ENCODE data around the gene ABCA8.

The ABCA8 gene

DNA sequence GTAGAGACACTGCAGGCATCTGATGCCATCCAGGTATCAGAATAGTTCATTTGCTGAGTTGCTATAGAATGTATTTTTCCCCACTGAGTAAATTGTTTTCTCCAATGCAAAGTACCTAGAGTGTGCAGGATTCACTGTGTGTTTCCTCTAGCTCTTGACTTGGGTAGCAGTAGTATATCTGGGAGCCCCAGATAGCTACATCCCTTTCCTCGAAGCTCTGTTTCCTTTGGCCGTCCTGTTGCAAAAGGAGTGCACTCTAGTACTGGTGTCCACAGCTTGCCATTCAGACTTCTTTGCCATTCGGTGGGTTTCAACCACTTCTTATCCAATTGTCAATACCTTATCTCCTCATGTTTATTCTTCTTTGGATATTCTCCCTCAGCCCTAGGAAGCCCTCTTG, 12.8 kb downstream of the ABCA8 start:
- no peak for DNase-seq (ENCODE audit: low read depth in 2 of 2)

DNA sequence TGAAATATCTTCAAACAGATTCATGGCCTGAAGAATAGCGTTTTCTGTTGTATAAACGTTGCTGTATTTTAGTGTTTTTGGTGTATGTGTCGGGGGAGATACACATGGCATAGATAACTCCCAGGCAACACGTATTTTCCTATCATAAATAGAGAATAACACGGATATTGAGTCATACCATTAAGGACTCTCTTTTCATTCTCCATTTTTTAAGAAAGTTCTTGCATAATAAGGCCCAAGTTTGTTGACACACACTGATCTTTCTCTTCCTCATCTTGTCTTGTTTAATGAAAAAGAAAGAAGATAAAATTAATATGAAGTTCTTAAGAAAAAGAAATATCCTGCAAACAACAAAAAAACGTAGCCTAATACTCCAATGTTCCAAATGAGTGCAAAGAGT, 13.4 kb downstream of the ABCA8 start:
- DNase-seq (ENCODE audit: low read depth in 2 of 2) = no peak

DNA sequence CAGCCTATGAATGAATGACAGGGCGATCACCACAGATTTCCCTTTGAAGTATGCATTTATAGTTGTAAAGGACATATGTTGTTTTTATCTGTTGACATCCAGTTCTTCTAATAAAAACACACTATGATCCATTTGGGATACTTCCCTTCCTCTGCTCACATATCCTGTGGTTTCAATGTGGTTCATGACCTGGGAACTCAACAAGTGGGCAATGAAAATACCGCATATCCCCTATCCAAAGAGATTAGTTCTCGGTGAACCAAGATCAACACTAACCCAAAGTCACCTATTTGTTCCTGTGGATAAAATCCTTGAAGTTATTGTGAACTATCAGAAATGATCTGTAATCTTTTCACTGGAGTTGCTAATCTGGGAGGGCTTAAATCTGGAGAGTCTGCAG, 16.0 kb downstream of the ABCA8 start:
- no peak for DNase-seq (ENCODE audit: low read depth in 2 of 2)

DNA sequence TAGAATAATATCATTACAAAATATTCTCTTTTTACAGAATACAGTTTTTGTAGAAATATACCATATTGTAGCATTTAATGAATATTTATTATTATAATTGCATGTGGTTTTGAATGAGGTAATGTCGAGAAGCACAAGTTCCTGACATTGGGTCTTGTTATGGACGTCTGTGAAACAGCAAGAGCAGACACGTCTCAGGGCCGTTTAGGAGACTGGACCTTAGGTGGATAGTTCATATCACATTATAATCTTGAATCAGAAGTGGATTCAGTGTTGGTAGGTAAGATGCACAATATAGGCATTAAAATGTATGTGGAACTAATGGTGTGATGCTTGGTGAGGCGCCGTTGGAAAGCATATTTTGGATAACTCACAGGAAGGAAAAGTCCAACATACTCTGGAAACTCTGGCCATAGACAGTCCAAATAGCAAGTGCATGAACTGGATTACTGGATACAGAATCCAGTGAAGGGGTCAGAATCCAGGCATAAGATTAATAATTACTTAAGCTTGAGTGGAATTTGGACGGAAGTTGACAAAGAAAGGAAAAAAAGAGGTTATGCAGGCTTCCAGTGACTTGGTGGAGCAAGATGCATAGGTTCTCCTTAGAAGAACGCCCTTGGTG, 17.2 kb downstream of the ABCA8 start:
- DNase-seq (ENCODE audit: low read depth in 2 of 2) = no peak

DNA sequence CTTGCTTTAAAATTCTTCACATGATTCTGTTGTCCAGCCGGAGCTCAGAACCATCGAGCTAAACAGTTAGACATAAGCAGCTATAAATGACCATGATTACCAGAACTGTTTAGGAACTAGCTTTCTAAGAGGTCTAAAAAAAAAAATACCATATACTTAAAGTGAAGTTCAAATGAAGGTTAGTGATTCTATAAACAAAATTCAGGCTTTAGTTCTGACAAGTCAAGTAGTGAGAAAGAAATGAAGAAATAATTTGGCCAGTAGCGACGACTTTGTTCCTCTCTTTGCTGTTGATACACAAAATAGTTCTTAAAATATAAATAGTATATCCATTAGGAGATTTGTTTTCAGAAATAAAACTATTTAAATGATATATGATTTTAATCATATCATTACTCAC, 27.7 kb downstream of the ABCA8 start:
- DNase-seq (ENCODE audit: low read depth in 2 of 2) = no peak

DNA sequence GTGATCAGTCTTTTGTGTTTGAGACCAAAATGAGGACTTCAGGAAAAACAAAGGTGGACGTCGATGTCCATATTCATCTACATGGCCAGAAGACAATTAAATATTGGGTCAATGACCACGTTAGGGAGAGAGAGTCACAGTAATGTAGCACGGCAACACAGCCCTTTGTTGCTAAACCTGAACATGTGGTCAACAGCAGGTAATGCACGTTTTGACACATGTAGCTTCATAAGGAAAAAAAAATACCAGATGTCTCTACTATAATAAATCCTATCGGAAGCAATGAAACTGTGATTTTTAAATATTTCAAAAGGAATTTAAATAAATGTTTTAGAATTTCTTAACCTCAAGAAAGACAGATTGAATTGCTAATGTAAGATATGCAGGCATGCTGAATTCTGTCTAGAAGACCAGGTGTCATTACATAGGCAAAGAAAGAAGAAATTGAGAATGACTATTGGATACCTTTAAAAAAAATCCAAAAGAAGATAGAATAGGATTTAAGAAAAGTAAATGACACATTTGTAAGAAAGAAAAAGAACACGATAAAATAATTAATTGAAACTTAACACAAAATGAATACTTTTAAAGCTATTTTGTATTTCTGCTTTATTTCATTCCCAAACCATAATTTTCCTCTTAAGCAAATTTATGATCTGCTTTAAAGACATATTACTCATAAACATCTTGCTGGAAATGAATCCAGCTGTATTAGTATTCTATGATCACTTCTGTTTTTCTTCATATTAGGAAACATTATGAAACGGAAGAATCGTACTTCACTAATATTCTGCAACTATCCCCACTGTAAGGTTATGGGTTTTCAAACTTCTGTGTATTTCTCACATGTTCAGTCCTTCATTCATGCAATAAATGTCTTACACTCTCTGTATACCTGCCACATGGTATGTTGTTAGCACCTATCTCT, 30.1 kb downstream of the ABCA8 start:
- DNase-seq (ENCODE audit: low read depth in 2 of 2) = no peak

DNA sequence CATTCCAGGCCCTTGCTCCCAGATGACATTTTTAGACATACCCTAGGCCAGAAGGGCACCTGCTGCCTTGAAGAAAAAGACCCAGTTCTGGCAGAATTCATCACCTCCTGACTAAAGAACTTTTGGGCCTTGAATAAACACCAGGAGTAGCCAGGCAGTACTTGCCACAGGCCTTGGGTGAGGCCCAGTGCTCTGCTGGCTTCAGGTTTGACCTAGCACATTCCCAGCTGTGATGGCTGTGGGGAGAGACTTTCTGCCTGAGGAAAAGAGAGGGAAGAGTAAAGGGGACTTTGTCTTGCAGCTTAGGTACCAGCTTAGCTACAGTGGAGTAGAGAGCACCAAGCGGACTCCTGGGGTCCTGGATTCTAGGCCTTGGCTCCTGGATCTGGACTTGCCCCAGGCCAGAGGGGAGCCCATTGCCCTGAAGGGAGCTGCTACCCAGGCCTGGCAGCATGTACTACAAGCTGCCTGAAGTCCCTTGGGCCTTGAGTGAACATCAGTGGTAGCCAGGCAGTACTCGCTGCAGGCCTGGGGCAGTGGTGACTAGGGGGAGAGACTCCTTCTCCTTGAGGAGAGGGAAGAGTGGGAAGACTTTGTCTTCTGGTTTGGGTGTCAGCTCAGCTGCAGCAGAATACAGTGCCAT, 44.3 kb downstream of the ABCA8 start:
- no peak for DNase-seq (ENCODE audit: low read depth in 2 of 2)

DNA sequence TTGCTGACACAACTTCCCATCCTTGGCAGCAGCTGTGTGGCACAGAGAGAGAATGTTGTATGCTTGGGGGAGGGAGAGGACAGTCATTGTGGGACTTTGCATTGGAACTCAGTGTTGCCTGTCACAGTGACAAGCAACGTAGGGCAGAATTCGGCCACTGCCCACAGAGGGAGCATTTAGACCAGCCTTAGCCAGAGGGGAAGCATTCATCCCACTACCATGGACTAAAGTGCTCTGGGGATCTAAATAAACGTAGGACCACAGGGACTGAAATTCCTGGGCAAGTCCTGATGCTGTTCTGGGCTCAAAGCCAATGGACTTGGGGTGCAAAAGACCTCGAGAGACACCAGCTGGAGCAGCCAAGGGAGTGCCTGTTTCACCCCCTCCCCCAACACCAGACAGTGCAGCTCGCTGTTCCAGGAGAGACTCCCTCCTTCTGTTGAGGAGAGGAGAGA, 44.9 kb downstream of the ABCA8 start:
- no peak for DNase-seq (ENCODE audit: low read depth in 2 of 2)

DNA sequence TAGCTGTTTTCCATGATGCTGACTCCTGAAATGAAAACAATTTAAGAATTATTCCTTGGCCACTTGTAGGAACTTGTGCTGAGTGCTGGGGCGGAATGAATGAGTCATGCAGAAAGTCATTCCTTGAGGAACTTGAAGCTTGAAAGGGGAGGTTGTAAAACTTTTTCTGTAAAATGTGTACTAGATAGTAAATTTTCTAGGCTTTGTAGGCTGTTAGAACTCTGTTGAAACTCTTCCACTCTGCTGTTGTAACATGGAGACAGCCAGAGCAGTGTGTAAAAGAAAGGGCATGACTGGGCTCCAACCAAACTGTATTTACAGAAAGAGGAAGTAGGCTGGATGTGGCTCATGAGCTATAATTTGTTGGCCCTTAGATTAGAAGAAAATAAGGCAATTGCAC, 46.1 kb downstream of the ABCA8 start:
- no peak for DNase-seq (ENCODE audit: low read depth in 2 of 2)

DNA sequence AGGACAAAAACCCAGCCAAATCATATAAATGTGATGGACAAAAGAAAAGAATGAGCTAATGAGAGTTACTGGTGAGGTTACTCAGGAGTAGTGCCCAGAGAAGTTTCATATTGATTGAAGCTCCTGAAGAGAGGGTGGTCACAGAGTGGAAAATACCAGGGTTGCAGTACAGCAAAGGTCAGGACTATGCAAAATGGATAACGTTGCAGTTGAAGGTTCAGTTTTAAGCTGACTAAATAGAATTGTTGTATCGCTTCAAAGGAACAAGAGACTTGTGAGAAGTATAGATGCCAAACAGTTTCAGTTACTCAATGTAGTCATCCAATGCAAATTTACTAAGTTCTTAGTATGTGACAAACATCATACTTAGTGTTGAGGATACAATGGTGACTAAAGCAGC, 47.1 kb downstream of the ABCA8 start:
- DNase-seq (ENCODE audit: low read depth in 2 of 2) = no peak

DNA sequence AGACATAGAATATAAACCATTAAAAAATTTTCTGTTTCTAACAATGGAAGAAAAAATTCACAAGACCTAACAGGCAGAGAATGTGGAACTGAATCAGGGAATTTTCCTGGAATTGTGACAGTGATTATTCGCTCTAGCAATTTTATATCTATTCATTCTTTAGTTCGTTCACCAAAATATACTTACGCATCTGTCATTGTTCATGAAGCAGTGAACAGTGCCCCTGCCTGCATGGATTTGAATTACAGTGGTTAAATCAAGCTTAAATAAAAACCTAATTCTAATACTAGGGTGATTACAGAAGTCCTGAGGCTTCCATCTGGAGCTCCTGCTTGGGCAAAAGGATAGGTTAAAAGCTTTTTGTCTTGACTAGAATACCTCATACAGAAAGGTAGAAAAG, 48.6 kb downstream of the ABCA8 start:
- DNase-seq (ENCODE audit: low read depth in 2 of 2) = no peak

DNA sequence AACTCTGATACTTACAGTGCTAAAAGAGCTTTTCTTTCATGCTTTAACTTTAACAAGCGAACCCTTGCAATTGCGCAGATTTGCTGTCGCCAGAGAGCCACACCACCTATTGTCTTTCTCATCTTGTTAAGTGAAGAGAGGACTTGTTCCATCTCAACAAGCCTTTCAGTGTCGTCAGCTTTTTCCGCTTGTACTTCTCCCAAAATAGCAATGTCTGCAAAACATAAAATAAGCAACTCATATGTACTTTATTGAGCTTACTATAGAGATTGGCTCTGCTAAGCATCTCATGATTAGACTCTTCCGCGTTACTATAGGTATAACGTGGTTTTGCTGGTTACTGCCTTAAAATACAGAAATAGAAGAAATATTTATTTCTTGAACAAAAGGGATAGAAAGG, 51.9 kb downstream of the ABCA8 start:
- DNase-seq (ENCODE audit: low read depth in 2 of 2) = no peak

DNA sequence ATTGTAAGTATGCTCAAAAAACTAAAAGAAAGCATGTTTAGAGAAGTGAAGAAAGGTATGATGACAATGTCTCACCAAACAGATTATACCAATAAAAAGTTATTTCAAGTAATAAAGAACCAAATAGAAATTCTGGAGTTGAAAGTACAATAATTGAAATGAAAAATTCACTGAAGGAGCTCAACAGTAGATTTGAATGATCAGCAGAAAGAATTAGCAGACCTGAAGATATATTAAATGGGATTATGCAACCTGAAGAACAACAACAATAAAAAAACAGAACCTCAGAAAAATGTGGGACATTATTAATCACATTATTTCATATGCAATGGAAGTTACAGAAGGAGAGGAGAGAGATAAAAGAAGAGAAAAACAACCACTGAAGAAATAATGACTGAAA, 57.6 kb downstream of the ABCA8 start:
- no peak for DNase-seq (ENCODE audit: low read depth in 2 of 2)

DNA sequence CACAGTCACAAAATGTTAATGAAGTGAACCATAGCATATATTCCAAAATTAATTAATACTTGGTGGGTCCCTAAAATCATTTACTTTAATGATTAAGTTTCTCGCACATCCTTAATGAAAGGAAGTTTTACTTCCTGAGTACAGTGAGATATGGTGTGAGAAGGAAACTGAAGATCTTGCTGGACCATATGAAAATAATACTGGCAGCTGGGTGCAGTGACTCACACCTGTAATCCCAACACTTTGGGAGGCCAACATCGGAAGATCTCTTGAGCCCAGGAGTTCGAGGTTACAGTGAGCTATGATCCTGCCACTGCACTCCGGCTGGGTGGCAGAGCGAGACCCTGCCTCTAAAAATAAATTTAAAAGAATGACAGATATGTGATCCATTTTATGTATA, 62.5 kb downstream of the ABCA8 start:
- no peak for DNase-seq (ENCODE audit: low read depth in 2 of 2)

DNA sequence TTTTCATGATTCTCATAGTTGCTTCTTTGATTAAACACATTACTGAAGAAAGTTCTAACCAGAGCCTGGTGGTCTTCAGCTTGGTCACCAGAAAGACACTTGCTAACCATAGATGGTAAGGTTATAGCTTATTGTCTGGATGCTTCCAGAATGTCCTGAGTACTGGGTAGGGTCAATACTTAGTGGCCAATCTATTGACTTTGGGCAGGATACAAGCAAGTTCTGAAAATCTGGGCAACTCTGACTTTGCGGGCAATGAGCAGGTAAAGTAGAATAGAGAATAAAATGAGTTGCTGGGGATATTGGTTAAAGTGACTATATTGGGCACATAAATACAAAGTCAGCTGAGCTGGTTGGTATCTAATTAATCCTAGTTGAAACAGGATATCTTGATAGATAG, 63.0 kb downstream of the ABCA8 start:
- DNase-seq (ENCODE audit: low read depth in 2 of 2) = no peak

DNA sequence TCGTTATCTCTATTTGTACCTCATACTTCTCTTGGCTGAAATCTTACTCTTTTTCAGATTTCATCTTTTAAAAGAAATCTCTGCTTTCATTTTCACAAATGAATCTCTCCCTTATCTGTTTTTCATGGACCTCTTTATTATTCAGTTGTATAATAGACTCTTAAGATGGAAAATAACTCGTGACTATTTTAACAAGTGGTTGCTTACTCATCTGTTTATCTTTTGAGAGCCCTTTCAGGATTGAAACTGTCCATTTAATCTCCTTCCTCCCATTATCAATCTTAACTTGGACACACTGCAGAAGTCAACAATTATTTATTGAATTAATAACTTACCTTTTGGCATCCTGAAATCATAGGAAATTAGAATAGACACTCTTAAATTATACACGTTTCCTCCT, 68.8 kb downstream of the ABCA8 start:
- no peak for DNase-seq (ENCODE audit: low read depth in 2 of 2)

DNA sequence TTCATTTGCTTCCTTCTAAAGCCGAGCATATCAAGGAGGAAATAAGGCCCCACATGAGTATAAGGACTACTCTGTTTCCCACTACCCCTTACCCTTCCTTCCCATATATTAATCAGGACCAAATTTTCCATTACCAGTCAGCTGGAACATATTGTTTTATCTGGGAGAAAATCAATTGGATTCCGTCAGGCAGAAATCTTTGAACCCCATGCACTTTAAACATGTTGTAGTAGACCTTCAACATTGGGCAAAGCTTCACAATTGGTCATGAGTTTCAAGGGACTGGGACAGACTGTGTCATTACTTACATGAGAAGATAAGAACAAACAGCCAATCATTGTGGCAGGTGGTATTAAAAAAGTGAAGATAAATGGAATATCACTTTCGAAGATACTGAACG, 70.3 kb downstream of the ABCA8 start:
- DNase-seq (ENCODE audit: low read depth in 2 of 2) = no peak

DNA sequence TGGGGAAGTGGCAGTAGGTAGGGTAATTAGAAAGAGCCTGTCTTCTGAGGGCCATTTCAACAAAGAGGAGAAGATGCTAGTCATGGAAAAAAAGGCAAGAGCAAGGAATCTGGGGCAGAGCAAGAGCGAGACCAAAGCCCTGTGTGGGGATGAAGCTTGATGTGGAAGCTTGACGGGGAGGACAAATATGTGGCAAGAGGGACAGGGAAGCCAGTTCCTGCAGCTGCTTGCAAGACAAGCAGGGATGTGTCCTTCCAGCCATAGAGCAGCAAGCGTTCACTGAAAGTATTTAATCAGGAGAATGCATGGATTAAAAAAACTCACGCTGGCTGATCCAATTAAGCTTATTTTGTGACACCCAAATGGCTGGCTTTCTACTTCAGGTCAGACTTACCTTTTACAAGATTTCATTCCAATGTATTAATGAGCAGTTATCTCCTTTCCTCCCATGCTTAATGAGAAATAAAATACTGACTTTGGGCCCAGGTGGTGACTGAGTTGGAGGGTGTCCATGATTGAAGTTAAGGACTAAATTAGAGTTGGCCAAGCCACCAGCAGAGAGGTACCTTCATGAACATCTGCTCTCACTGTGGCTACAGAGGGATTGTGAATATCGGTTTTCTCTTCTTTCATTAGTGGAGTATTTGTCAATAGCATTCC, 76.8 kb downstream of the ABCA8 start:
- no peak for DNase-seq (ENCODE audit: low read depth in 2 of 2)

DNA sequence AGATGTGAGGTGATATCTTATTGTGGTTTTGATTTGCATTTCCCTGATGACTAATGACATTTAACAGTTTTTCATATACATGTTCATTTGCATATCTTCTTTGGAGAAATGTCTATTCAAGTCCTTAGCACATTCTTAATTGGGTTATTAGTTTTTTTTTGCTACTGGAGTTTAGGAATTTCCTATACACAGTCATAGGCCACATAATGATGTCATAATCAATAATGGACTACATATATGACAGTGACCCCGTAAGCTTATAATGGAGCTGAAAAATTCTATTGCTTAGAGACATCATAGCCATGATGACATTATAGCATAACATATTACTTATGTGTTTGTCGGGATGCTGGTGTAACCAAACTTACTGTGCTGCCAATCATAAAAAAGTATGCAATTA, 83.7 kb downstream of the ABCA8 start:
- no peak for DNase-seq (ENCODE audit: low read depth in 2 of 2)

DNA sequence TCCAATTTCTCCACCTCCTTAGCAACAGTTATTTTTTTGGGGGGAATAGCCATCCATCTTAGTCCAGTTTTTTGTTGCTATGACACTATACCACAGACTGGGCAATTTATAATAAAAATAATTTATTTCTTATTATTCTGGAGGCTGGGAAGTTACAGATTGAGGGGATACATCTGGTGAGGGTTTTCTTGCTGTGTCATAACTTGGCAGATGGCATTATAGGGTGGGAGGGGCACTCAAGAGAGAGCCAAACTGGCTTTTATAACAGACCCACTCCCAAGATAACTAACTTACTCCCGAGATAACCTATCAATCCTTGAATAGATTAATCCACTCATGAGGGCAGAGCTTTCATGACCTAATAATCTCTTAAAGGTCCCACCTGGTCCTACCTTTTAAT, 84.2 kb downstream of the ABCA8 start:
- DNase-seq (ENCODE audit: low read depth in 2 of 2) = no peak

DNA sequence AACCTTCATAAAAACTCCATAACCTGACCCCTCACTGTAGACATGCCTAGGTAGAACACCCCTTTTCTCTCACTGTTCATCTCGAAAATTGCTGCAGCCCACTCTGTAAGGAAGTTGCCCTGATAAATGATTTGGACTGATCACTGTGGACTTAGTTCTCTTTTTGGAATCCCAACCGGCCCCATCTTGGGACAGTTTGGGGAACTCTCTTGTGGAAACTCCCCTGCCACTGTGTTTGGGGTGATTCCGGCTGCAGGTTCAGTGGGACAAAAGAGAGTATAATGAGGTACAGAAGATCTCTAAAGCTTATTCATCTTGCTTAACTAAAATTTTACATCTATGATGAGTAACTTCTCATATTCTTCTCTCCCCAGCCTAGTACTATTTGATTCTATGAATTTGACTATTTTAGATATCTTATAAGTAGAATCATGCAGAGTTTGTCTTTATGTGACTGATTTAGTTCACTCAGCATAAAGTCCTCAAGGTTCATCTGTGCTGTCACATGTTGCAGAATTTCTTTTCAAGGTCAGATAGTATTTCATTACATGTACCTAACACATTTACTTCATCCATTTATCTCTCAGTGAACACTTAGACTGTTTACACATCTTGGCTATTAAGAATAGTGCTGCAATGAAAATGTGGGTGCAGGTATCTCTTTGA, 84.9 kb downstream of the ABCA8 start:
- no peak for DNase-seq (ENCODE audit: low read depth in 2 of 2)

DNA sequence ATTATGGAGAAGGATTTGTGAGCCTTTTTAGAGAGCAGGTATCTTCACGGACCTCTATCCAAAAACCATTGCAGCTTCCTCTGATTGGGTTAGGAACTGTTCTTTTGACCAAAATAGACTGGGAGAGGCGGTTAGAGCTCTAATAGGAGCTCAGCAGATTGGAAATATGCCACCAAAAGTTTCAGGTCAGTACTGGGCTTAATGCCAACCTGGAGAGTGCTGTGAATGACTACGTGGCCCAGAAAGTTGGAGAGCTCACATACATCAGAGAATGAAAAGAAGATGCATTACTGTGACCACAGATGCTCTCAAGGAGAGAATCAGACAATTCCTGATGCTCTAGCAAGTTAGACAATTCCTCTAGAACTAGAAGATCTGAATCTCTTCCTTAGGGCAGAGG, 86.5 kb downstream of the ABCA8 start:
- no peak for DNase-seq (ENCODE audit: low read depth in 2 of 2)

All from activated CD4-positive, alpha-beta T cell treated with anti-CD3 and anti-CD28 coated beads for 24 hours (primary cell).